GM18505 (cell line): ENCODE data around the gene GNAL.
A peak's percentile ranks its signal among the peaks of the same experiment; 100 is the strongest.
"Not testable (repeated sequence)": the region's sequence is repeated elsewhere in the genome, so short reads cannot be mapped to it uniquely, and the experiment has no call there.

Experiments used
- ATAC-seq: cut with Tn5 transposase; IDR thresholded peaks from one replicate; pipeline ENCODE4 v1.9.1; 2021; ENCODE audit not compliant: unreplicated experiment
- POLR2A ChIP-seq: IDR thresholded peaks from 4 replicates; pipeline ENCODE4 v1.6.1; 2011; ENCODE audit warnings: borderline replicate concordance; ENCODE audit not compliant: insufficient read depth, insufficient read length; ENCODE audit errors: extremely low read depth

Gene GNAL

DNA sequence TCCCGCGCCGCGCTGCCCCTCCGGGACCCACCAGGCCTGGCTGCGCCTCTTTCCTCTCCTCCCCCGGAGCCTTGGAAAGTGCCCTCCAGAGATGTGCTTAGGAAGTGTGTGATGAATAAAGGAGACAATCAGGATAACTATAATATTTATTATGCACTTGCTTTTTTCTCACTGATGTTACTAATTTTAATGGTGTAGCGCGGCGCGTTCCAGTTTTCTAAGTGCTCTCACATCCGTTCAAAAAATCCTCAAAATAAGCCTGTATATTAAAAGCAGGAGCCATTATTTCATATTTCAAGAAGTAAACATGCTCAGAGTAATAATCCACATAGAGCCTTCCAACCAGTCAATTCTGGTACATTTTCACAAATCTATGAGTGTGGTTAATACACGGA is 220.0 kb downstream of the GNAL start:
- ATAC-seq = peak; percentile 2

GRCh38 chr18:11909591-11910026 is 220.5 kb downstream of the GNAL start:
- no peak for TF ChIP-seq POLR2A
- ATAC-seq = no peak

More for the DNA sequence above, 220.0 kb downstream of the GNAL start:
- no peak for TF ChIP-seq POLR2A

- not testable (repeated sequence) for ATAC-seq
These were observed 227.8 kb downstream of the GNAL start for GRCh38 chr18:11916880-11917279.

GRCh38 chr18:11919522-11919921 is 230.5 kb downstream of the GNAL start:
- ATAC-seq = not testable (repeated sequence)

- ATAC-seq = no peak
- no peak for TF ChIP-seq POLR2A
These were observed 234.4 kb downstream of the GNAL start for GRCh38 chr18:11923450-11923849.

- ATAC-seq = no peak
- TF ChIP-seq POLR2A = no peak
These were observed 236.9 kb downstream of the GNAL start for GRCh38 chr18:11925800-11926481.

DNA sequence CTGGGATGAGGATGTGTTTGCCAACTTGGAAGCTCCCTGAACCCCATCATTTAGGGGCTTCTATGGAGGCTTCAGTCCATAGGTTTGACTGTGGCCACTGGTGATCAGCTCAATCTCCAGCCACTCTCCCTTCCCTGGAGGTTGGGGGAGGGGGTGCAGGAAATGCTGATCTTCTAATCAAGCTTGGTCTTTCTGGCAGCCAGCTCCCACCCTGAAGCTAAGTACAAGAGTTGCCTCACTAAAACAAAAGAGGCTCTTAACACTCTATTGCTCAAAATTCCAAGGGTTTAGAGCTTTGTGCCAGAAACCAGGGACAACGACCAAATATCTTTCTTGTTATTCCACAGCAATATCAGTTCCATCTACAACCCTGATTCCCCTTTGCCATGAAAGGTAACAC is 238.4 kb downstream of the GNAL start:
- ATAC-seq = no peak
- TF ChIP-seq POLR2A = no peak

DNA sequence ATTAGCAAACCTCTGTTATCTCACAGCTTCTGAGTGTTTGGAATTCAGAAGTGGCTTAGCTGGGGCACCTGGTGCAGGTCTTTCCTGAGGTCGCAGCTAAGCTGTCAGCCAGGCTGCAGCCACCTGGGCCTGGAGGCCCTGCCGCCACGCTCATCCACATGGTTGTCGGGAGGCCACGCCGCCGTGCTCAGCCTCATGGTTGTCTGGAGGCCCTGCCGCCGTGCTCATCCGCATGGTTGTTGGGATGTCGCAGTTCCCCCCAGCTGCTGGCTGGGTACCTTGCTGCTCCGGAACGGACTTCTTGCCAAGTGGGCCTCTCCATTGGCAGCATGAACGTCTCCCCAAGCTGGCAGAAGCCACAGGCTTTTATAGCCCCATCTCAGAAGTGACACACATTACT is 243.3 kb downstream of the GNAL start:
- no peak for TF ChIP-seq POLR2A
- no peak for ATAC-seq
